Lower lobe of right lung (tissue), 2 donors: Measurements from ENCODE around the gene TAPBP. TPM values are rescaled to one million over a fixed set of nuclear protein-coding genes. Genes with fewer than 3 reads are reported as not detected.

ENCODE experiments used
- ATAC-seq, 2 donors: fragments of 200-7000 bp; cut with Tn5 transposase; one replicate each; pipeline ENCODE4 v1.9.1; 2020 to 2022; ENCODE audit warnings: mild to moderate bottlenecking in 2 of 2, moderate library complexity in 2 of 2
- DNase-seq: peaks from one replicate; pipeline ENCODE4 v3.0.0-alpha.2; 2020
- H3K27ac ChIP-seq: fragments of 200-600 bp; one replicate; pipeline ENCODE4 v1.8.0; 2022
- H3K27me3 ChIP-seq: fragments of 200-600 bp; one replicate; pipeline ENCODE4 v1.8.0; 2022; ENCODE audit warnings: low read depth
- H3K36me3 ChIP-seq: fragments of 200-600 bp; one replicate; pipeline ENCODE4 v1.8.0; 2022; ENCODE audit warnings: mild to moderate bottlenecking
- H3K4me1 ChIP-seq: fragments of 200-600 bp; one replicate; pipeline ENCODE4 v1.8.0; 2022
- H3K4me3 ChIP-seq: fragments of 200-600 bp; one replicate; pipeline ENCODE4 v1.8.0; 2022; ENCODE audit warnings: mild to moderate bottlenecking
- H3K9me3 ChIP-seq: fragments of 200-600 bp; one replicate; pipeline ENCODE4 v1.8.0; 2022
- intact Hi-C: fragments of 100-400 bp; cut with DNase I; formaldehyde crosslinking; loops from one replicate; pipeline ENCODE4 v1.11.0; 2022
- total RNA-seq: library from RNA; stranded (reverse); fragmentation: NEBNext Ultra II Directional; extraction: Animal tissue kit (Norgen Biotek cat#: 25700); gene quantifications from one replicate; pipeline ENCODE4 v1.2.1, GENCODE V29; 2021
- TF ChIP-seq, protein P1 (sequence below): fragments of 200-600 bp; IDR thresholded peaks from one replicate; pipeline ENCODE4 v1.8.0; 2022; ENCODE audit warnings: antibody characterized with exemption, mild to moderate bottlenecking
- donor health status: DM: no; HTN: yes; CAD: no; lungs with severe emphysema.

TAPBP gene
- total RNA-seq, 1 donor from 2014 or later, result 206 TPM

DNA sequence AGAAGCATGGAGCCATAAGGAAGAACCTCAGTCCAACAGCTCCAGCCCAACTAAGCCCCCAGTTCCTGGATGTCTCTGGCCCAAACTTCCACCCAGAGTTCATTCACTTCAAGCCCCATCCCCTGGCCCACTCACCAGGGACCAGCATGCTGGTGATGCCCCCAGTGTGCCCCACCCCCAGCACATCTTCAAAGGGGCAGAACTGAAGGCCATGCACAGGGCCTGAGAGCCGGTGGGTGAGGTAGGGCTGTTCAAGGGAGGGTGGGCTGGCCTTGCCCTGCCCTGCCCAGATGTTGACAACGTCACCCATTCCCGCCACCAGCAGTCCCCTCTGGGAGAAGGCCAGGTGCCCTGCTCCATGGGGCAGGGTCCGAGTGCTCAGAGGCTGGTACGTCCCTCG lies 33.3 kb downstream of the TAPBP start:
- Histone ChIP-seq H3K27ac (no peak overlapping the region), H3K27me3 (no peaks in the 10 kb centered on the region), H3K4me3 (no peak overlapping the region), H3K9me3 (no peaks in the 10 kb centered on the region), H3K36me3 (peaks cover 78% of the 10 kb centered on the region), H3K4me1 (peaks cover 34% of the 10 kb centered on the region)
- no peak for DNase-seq
- TF ChIP-seq, protein P1, sequence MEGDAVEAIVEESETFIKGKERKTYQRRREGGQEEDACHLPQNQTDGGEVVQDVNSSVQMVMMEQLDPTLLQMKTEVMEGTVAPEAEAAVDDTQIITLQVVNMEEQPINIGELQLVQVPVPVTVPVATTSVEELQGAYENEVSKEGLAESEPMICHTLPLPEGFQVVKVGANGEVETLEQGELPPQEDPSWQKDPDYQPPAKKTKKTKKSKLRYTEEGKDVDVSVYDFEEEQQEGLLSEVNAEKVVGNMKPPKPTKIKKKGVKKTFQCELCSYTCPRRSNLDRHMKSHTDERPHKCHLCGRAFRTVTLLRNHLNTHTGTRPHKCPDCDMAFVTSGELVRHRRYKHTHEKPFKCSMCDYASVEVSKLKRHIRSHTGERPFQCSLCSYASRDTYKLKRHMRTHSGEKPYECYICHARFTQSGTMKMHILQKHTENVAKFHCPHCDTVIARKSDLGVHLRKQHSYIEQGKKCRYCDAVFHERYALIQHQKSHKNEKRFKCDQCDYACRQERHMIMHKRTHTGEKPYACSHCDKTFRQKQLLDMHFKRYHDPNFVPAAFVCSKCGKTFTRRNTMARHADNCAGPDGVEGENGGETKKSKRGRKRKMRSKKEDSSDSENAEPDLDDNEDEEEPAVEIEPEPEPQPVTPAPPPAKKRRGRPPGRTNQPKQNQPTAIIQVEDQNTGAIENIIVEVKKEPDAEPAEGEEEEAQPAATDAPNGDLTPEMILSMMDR, result no peak
- ATAC-seq, result no peak
- intact Hi-C loops, result no loop called here

DNA sequence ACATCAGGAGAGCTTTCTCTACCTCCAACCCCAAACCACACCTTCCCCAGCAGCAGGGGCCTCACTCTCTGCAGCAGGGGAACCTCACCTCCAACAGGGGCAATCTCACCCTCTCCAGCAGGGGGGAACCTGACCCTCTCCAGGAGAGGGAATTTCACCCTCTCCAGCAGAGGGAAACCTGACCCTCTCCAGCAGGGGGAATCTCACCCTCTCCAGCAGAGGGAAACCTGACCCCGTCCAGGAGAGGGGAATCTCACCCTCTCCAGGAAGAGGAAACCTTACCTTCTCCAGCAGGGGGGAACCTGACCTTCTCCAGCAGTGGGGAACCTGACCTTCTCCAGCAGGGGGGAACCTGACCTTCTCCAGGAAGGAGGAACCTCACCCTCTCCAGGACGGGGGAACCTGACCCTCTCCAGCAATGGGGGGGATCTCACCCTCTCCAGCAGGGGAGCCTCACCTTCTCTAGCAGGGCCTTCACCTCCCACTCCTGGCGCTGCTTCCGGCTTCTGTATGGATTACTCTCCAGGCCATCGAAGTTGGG lies 33.8 kb downstream of the TAPBP start:
- Histone ChIP-seq H3K4me1 (peaks cover 39% of the 10 kb centered on the region), H3K36me3 (peaks cover 78% of the 10 kb centered on the region), H3K27me3 (no peaks in the 10 kb centered on the region), H3K9me3 (no peaks in the 10 kb centered on the region), H3K27ac (no peak overlapping the region), H3K4me3 (no peak overlapping the region)
- TF ChIP-seq, protein P1, result peak; percentile 17
- DNase-seq (no peak), ATAC-seq (no peak)
- intact Hi-C loops, result no loop called here

DNA sequence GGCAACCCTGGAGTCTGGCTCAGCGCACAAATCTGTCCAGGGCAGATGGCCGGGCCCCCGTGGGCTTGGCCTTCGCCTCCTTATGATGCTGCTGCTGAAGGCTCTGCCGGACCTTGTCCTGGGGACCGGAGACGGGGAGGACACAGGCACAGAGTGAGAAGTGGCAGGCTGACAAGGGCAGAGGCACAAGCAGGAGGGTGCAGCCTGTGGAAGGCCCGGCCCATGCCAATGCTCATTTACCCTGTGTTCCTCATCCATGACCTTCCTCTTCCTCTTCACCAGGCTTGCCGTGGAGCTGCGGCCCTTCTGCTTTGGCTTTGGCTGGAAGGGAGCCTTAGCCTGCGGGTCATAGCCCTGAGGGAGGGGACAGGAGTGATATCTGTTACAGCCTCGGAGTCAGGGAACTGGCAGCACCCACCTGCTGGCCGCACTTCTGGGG lies 34.6 kb downstream of the TAPBP start:
- peaks cover 47% of the 10 kb centered on the region for H3K4me1 ChIP-seq
- peaks cover 78% of the 10 kb centered on the region for H3K36me3 ChIP-seq
- ATAC-seq (no peak), DNase-seq (no peak)
- H3K27me3 ChIP-seq, result no peaks in the 10 kb centered on the region
- H3K9me3 ChIP-seq, result no peaks in the 10 kb centered on the region
- no peak overlapping the region for H3K27ac ChIP-seq
- no peak overlapping the region for H3K4me3 ChIP-seq
- TF ChIP-seq, protein P1, result no peak
- intact Hi-C loops, result no loop called here

DNA sequence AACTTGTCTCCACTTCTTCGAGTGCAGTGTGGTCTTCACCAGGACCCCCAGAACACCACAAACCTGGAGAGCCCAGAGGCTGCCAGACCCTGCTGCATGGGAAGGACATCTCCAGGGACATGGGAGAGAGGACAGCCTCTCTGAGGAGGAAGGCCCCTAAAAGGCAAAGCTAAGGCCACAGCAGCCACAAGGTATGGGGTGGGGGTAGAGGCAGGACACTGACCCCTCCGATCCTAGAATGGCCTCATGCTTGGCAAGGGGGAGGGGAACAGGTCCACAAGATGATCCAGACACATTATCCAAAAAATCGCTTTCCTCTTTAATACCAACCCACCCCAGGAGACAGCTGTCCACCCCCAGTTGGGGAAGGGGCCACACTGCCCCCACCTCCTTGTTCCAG lies 35.1 kb downstream of the TAPBP start:
- peaks cover 52% of the 10 kb centered on the region for H3K4me1 ChIP-seq
- ATAC-seq (no peak), DNase-seq (no peak)
- peaks cover 78% of the 10 kb centered on the region for H3K36me3 ChIP-seq
- intact Hi-C loops, result no loop called here
- TF ChIP-seq, protein P1, result no peak
- no peak overlapping the region for H3K27ac ChIP-seq
- H3K9me3 ChIP-seq, result no peaks in the 10 kb centered on the region
- H3K4me3 ChIP-seq, result no peak overlapping the region
- no peaks in the 10 kb centered on the region for H3K27me3 ChIP-seq

DNA sequence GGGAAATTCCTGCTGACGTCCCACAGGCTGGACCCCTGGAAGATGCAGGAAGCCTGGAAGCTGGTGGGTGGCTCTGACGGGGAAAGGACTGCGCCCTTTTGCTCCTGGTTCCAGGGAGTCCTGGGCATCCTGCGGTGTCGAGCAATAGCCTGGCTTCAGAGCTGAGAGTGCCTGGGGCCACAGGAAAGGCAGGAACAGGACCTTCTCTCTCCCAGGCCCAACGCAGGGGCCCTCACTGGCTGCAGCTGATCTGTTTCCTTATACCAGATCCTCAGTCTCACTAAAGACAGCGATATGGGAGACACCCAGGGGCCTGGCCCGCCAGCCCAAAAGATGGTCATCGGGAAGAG lies 35.5 kb downstream of the TAPBP start:
- H3K27ac ChIP-seq, result peak overlapping the region; percentile 95
- peak overlapping the region; percentile 86 for H3K4me3 ChIP-seq
- TF ChIP-seq, protein P1, result no peak
- DNase-seq (no peak), ATAC-seq (no peak)
- peaks cover 78% of the 10 kb centered on the region for H3K36me3 ChIP-seq
- intact Hi-C loops, result no loop called here
- no peaks in the 10 kb centered on the region for H3K9me3 ChIP-seq
- peaks cover 56% of the 10 kb centered on the region for H3K4me1 ChIP-seq
- no peaks in the 10 kb centered on the region for H3K27me3 ChIP-seq
